ENCODE data around the gene PRR20G.
"Not testable (repeated sequence)": the region's sequence is repeated elsewhere in the genome, so short reads cannot be mapped to it uniquely, and the experiment has no call there.

Gene PRR20G

DNA sequence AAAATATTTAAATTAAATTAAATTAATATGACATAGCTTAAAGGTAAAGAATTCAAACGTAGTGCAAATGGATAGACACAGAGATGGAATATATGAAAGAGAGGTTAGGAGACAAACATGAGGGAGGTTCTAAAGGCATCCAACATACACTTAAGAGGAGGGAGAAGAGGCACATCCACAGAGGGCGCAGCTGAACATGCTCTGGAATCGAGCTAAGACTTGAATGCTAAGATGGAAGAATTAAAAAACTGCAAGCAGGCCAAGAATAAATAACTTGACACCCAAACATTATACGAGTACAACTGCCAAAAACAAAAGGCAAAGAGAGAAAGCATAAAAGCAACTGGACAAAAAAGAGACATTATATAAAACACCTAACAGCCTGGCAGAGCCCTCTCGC is 9.1 kb upstream of the PRR20G start:
- DNase-seq, result no peak

DNA sequence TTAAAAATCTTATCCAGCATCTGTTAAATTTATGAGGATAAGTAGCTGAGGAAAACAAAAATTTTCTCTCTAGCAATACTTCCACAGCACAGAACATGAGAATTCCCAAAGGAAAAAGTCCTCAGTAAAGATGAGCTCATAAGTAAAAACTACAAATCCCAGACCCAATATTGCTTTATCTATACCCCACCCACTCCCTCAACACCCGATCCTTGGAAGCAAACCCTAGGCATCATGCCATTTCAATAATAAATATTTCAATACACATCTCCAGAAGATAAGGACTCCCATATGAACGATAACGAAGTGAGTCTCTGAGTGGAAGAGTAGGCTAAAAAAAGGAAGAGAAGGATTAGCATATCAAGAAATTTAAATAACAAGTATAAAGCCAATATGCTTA is 8.3 kb upstream of the PRR20G start:
- no peak for DNase-seq

DNA sequence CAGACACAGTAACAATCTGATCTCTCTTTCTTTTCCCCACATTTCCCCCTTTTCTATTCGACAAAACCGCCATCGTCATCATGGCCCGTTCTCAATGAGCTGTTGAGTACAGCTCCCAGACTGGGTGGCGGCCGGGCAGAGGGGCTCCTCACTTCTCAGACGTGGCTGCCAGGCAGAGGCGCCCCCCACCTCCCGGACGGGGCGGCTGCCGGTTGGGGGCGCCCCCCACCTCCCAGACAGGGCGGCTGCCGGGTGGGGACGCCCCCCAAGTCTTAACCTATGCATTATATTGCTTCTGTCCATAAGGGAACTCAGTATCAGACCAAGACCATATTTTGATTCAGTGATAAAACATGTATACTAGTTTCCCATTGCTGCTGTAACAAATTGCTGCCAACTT is 5.8 kb upstream of the PRR20G start:
- DNase-seq, result not testable (repeated sequence)

DNA sequence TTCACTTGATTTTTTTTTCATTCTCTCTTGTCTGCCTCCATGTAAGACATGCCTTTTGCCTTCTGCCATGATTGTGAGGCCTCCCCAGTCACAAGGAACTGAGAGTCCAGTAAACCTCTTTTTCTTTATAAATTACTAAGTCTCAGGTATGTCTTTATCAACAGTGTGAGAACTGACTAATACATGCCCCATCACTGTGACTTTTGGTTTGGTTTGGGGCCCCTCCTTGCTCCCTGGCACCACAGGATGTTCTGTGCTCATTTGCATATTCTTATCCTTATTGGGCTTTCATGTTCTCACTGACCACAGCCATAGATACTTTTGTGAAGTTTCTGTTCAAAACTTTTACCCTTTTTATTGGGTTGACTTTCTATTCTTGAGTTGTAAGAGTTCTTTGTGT is 3.8 kb upstream of the PRR20G start:
- no peak for DNase-seq

DNA sequence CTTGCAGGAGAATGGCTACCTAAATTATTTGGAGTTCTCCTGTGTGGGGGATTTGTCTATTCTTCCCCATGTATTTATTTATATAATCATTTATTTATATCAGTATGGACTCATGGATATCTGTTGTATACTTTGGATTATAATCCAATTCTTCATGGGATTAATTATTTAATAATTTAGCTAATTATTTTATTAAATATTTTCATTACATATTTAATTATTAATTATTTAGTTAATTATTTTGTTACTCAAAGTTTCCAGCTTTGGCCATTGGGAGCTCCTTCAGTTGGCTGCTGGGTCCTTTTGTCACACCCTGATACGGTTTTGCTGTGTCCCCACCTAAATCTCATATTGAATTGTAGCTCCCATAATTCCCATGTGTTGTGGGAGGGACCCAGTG is 3.3 kb upstream of the PRR20G start:
- DNase-seq, result no peak

DNA sequence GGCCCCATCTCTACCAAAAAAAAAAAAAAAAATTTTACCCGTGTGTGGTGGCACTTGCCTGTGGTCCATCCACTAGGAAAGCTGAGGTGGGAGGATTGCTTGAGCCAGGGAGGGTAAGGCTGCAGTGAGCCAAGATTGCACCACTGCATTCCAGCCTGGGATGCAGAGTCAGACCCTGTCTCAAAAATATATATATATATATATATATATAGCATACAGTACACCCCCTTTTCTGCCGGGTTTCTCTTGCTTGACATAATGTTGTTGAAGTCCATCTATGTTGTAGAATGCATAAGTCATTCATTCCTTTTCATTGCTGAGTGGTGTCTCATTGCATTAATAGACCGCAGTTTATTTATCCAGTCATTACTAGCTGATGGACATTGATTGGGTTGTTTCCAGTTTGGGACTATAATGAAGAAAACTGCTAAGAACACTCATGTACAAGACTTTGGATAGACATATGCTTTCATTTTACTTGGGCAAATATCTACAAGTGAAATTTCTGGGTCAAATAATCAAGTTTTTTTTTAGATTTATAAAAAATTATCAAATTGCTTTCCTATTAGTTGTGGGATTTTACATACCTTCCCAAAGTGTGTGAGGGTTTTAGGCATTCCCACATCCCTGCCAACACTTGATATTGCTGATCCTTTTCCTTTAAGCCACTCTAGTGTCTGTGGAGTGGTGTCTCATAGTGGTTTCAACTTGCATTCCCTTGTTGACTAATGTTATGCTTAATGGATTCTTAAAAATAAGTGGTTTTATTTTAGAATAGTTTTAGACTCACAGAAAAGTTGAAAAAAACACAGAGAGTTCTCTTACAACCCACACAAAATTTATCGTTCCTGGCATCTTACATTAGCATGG is 2.1 kb upstream of the PRR20G start:
- DNase-seq, result no peak

DNA sequence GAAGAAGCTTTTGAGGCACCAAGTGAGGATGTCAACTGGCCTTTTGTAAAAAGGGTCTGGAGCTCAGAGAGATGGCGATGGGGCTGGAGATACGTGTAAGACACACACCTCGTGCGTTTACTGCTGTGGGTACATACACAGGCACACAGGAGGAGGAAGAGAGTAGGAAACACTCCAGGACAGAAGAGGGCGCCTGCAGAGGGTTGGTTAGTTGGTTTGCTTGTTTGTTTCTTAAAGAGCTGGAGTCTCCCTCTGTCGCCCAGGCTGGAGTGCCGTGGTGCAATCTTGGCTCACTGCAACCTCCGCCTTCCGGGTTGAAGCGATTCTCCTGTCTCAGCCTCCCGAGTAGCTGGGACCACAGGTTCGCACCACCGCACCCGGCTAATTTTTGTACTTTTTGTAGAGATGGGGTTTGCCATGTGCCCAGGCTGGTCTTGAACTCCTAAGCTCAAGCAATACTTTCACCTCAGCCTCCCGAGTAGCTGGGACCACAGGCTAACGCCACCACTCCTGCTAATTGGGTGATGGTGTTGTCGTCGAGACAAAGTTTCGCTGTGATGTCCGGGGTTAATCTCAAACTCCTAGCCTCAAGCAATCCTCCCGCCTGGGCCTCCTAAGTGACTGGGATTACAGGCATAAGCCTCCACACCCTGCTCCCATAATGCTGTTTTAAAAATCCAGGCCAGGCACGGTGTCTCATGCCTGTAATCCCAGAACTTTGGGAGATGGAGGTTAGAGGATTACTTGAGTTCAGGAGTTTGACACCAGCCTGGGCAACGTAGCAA is 1.3 kb upstream of the PRR20G start:
- no peak for DNase-seq

DNA sequence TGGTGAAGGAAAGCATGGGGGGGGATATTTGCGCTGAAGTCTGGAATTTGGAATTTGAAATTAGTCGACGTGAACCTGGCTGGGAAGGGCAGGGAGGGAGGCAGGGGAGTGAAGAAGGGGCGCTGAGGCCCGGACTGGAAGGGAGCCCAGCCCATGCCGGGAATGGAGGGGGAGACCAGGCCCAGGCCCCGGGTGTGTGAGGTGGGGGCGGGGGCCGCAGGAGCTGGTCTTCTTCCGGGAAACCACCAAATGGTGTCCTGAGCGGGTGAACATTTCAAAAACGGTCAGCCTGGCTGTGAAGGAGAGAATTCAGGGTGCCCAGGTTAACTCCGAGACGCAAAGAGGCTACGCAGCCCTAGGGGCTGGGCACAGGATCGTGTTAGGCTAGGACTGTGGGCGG is 497 bp upstream of the PRR20G start:
- DNase-seq, result no peak

DNA sequence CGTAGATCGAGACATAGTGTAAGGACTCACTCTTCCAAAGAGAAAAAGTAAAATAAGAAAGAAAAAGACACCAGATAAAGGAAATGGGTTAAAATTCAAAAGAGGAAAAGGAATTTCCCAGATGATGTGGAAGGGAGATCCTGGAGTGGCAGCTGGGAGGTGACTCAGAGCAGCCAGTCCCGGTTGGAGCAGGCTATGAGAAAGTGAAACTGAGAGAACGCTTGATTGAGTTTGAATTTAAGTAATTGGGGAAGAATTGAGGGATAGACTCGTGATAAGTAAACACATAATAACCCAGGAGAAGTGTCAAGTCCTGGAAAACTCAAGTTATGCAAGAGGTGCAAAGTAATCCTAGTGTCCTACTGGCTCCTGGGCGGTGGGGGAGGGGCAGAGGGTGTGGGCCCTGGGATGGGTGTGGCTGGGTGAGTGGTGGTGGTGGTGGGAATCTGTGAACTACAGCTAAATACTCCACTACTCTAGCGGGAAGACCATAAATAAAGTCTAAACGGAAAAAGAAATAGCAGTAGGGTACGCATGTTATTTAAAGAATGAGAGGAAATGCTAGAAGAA is 1.2 kb downstream of the PRR20G start:
- no peak for DNase-seq

DNA sequence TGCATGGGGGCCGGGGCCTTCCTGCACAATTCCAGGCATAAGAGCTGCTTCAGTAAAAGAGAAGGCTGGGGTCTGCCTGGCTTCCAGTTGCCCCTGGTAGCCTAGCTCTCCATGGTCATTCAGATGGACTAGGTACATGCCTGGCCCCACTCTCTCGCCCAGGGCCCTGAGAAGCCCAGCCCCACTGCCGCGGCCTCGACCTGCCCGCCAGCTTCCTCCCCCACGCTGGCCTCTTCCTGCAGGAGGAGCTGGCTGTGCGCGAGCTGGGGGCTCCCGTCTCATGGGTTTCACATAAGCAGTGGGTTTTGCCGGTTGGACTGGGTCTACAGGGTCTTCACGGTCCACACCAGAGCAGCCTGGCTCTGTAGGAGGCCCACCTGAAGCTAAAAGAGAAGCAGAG is 3.6 kb downstream of the PRR20G start:
- no peak for DNase-seq

DNA sequence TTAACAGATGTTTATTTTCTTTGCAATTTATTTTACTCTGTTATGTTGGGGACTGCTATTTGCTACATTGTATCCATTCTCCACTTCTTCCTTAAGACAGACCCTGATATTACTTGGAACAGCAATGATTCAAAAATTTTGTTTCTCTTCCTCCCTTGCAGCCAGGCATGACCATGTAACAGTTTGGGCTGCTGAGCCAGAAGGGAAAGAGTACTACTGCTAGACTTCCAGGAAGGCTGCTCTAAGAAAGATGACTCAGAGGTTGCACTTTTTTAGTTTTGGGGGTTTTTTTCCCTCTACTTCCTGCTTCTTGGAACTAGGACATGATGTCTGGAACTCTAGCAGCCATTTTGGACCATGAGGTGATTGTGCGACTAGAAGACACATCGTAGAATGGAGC is 10.3 kb downstream of the PRR20G start:
- no peak for DNase-seq

DNA sequence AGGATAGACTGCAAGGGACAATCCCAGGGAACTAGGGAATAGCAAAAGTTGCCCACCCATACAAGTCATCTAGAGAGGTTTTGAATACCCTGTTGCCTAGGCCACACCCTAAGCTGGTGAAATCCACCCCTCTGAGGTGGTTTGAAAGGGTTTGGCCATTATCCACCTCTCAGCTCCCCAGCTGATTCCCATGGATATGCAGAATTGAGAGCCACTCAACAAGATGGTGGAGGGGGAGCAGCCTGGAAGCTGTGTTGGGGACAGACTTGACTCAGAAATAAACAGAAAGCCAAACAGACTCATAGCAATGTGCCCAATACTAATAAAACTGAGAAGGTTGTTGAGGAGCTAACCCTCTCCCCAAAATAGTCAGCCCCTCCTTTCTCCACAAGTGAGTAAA is 10.9 kb downstream of the PRR20G start:
- DNase-seq, result no peak

DNA sequence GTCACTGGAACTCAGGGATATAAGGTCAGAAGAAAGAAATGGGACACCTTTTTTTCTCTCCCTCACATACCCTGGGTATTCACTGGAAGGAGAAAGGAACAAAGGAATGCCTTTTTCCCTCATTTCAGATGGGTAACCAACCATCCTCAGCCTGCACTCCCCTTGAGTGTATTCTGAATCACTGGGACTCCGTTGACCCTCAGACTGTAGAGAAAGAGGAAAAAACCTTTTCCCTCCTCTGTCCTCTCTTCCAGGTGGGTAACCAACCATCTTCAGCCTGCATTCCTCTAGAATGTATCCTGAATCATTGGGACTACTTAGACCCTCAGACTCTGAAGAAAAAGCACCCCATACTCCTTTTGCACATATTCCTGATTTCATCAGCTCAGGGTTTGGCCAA is 11.4 kb downstream of the PRR20G start:
- no peak for DNase-seq

DNA sequence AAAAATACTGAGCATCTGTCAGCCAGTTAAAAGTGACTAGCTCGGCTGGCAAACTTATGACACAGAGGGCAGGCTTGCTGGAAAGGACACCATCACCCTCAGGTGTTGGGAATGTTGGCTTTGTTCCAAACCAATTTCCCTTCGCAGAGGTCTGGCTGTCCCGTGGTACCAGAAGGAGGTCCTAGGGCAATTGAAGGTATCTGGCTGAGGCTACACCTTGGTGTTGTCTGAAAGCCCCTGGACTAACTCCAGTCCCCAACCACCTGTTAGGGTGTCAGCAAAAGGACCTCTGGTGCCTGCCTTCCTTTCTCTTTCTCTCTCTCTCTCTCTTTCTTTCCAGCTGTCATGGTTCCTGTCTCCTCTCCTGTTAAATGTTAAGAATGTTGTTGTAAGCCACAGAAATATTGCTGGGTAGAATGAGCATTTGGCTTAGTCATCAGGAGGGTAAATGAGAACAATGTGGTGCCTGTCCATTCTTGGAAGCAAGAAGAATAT is 12.5 kb downstream of the PRR20G start:
- no peak for DNase-seq

DNA sequence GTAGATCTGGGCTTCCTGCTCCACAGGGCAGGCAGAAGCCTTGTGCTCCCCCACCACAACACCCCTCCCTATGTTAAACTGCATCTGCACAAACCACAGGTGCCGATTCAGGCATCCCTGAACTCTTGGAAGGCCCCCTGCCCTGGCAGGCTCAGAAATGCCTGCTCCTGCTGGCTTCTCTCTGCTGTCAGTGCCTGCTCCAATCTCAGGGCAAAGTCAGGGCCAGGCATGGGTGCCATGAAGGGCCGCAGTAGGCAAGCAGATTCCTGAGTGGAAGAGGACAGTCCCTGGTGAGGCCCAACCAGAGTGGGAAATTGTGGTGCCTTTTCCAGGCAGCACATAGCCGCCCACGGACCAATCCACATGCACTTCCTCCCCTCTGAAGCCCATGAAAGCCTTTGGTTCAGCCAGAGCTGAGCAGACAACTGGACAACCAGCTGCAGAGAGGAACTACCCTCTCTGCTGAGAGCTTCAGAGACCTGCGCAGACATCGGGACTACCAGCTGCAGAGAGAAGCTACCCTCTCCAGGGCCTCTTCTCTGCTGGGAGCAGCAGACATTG is 13.6 kb downstream of the PRR20G start:
- no peak for DNase-seq

DNA sequence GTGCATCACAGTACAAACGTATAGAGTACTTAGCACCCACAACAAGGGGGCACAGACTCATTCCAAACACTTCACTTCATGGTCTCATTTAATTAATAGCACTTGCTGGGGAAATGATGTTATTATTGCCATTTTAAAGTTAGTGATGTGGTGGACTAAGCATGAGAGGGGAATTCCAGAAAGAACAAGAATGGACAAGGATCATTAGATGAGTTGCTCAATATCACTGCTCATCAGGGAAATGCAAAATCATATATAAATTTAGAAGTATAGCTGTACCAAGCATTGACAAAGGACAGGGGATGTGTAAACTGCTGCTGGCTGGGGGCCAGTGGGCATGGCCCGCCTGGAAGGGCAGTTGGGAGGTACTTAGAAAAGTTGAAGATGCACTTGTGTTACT is 14.6 kb downstream of the PRR20G start:
- no peak for DNase-seq

DNA sequence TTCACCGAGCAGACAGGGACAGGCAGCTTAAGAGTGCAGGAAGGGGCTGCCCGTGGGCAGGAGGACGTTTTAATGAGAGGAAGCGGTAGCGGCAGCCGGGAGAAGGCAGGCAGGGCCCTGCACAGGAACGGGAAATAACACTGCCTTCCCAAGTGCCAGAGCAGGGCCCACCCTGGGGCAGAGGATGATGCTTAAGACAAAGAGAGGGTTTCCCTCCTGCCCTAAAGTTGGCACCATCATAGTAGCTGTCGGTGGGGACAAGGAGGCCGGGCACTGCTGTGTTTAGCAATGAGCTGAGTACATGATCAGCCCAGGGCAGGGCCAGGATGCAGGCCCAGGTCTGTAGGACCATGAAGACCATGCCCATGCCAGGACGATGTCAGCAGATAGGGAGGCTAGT is 21.7 kb downstream of the PRR20G start:
- DNase-seq, result no peak

DNA sequence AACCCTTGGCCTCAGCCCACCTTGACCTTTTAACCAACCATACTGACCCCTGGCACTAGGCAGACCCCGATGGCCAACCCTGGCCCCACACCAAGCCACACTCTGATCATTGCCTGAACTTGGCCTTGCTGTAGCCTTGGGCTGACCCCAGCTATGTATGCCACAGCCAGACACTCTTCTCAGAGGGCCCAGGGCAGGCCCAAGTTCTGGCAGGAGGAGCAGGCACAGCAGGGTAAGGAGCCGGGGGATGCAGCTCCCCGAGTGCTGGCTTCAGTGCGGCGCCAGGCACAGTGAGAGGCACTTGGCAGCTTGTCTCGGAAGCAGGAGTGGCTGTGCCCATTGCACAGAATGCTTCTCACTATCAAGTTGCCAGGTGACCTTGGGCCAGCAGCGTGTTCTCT is 22.3 kb downstream of the PRR20G start:
- DNase-seq, result no peak

DNA sequence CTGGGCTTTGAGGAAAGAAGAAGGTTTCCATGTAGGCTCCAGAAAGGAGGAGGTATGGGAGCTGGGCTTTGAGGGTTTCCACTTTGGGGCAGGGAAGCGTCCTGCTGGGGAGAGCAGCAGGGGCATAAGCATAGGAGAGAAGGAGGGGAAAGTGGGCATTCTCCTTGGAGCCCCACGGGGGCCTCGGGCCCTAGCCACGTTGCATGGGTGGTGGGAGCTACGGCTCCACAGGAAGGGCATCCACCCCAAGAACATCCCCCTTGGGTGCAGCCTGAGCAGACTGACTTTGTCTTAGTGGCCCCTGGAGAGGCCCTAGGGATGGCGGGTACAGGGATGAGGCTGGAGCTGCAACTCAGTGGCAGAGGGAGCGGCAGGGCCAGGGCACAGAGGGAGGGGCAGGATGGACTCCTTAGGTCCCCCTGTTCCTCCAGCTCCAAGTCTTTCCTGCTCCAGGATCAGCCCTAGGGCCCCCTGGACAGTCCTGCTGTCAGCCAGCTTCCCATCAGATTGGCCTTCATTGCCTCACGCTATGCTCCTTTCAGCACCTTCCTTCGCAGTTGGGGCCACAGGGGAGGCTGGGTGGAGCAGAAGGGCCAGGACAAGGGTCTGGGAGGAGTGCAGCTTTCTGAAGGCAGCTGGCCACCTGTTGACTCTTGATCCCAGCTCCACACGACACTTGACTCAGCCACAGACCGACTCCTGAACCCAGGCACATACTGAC is 22.9 kb downstream of the PRR20G start:
- DNase-seq, result no peak

DNA sequence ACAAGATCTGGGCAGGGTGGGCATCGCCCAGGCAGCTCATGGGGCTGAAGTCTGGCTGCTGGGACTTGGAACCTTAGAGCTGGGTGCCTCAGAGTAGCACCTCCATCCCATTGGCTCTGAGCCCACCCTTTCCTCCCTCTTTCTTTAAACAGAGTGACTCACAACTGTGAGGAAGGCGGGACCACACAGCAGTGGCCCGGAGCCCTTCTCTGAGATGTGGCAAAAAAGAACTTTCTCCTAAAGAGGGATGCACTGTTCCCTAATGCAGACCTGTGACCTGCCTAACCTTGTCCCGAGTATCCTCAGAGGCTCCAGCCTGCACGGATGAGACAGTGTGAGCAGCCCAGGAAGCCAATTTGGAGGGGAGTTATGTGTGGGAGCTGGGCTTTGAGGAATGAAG is 23.6 kb downstream of the PRR20G start:
- DNase-seq, result no peak

DNA sequence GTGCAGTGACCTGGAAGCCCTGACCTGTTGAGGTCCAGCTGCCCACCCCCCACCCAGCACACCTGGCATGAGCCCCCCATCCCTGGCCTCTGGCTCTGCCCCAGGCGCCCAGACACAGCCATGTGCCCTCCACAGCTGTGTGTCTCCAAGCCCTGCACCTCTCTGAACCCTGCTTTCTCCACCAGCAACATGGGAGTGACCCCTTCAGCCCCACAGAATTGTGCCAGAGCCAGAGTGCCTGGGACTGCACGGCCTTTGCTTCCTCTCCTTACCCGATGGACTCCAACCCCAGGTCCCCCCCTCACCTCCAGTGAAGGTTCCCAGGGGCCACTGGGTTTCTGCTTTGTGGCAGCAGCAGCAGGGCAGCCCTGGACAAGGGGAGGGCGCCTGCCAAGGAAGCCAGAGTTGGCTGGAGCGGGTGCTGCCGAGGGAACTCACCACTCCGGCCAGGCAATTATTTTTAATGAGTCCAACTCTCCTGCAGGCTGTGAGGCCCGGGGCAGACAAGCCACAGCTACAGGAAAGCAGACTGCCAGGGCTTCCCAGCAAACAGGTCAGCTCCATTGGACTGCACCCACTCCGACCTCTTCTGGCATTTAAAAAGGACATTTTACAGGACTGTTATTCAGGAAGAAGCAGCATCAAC is 24.1 kb downstream of the PRR20G start:
- DNase-seq, result no peak

DNA sequence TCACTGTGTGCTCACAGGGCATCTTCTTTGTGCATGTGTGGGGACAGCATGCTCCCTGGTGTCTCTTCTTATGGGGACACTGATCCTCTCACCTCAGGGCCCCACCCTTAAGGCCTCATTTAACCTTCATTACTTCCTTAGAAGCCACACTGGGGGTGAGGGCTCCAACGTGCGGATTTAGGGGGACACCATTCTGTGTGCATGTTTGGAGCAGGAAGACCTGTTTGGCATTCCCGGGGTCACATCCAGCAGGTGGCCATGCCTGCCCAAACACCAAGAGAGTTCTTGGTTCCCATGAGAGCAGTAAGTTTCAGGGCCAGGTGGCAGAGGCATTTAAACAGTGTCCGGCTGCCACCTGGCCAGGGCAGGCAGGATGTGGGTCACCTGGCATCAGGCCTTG is 24.8 kb downstream of the PRR20G start:
- no peak for DNase-seq

Data from activated CD8-positive, alpha-beta memory T cell treated with anti-CD3 and anti-CD28 coated beads, Interleukin-2, amount 50 U/mL, for 4 hours (primary cell).